Measurements from ENCODE around the gene TAS2R43. TPM values are rescaled to one million over a fixed set of nuclear protein-coding genes. Genes with fewer than 3 reads are reported as not detected.
A peak's percentile ranks its signal among the peaks of the same experiment; 100 is the strongest.

TAS2R43 gene
- total RNA-seq, 1 donor from 2014 or later = 0.52 TPM

- peaks cover 40% of the 10 kb centered on the region for H4K20me1 ChIP-seq (ENCODE audit: insufficient read depth, low read length)
- no peak overlapping the region for H3K27ac ChIP-seq (ENCODE audit: low read depth, low read length)
- H3K4me3 ChIP-seq (ENCODE audit: insufficient read depth, low read depth, low read length) = no peak overlapping the region
- Mint-ChIP-seq H3K9me3 (ENCODE audit: unreplicated experiment) (no peaks in the 10 kb centered on the region), H3K4me1 (ENCODE audit: low read depth, unreplicated experiment) (peaks cover 2% of the 10 kb centered on the region), H3K27me3 (ENCODE audit: low read depth, unreplicated experiment) (no peaks in the 10 kb centered on the region), H3K27ac (ENCODE audit: unreplicated experiment) (no peak overlapping the region), H3K4me3 (ENCODE audit: unreplicated experiment) (no peak overlapping the region), H3K36me3 (ENCODE audit: low read depth, unreplicated experiment) (peaks cover 9% of the 10 kb centered on the region)
- TF ChIP-seq CTCF (IDR thresholded peaks at IDR 0.05; ENCODE audit: insufficient read depth, low read depth, low read length) = no peak
- TF ChIP-seq EZH2 (IDR thresholded peaks at IDR 0.05; ENCODE audit: insufficient read depth, low read length) = no peak
- no peaks in the 10 kb centered on the region for H3K36me3 ChIP-seq (ENCODE audit: insufficient read depth, low read length)
- H2AFZ ChIP-seq (ENCODE audit: low read depth, low read length) = no peak overlapping the region
- no peak overlapping the region for H3K4me2 ChIP-seq (ENCODE audit: low read length)
- H3K79me2 ChIP-seq (ENCODE audit: insufficient read depth, low read length) = peaks cover 93% of the 10 kb centered on the region
- no peak overlapping the region for H3K9ac ChIP-seq (ENCODE audit: low read length)
- no peaks in the 10 kb centered on the region for H3K27me3 ChIP-seq (ENCODE audit: insufficient read depth, low read length)
- FAIRE-seq (no peak), DNase-seq (ENCODE audit: low read depth) (no peak)
- H3K9me3 ChIP-seq (ENCODE audit: insufficient read depth, low read depth, low read length) = no peaks in the 10 kb centered on the region
- no peaks in the 10 kb centered on the region for H3K4me1 ChIP-seq (ENCODE audit: insufficient read depth, low read length)
Measured at GRCh38 chr12:11133816-11134215, 41.7 kb upstream of the TAS2R43 start.

GRCh38 chr12:11133162-11133561 lies 41.0 kb upstream of the TAS2R43 start:
- Histone ChIP-seq H3K79me2 (ENCODE audit: insufficient read depth, low read length) (peaks cover 92% of the 10 kb centered on the region), H2AFZ (ENCODE audit: low read depth, low read length) (no peak overlapping the region), H3K4me3 (ENCODE audit: insufficient read depth, low read depth, low read length) (no peak overlapping the region), H3K9me3 (ENCODE audit: insufficient read depth, low read depth, low read length) (no peaks in the 10 kb centered on the region), H3K27me3 (ENCODE audit: insufficient read depth, low read length) (no peaks in the 10 kb centered on the region), H4K20me1 (ENCODE audit: insufficient read depth, low read length) (peaks cover 40% of the 10 kb centered on the region), H3K4me2 (ENCODE audit: low read length) (no peak overlapping the region), H3K4me1 (ENCODE audit: insufficient read depth, low read length) (no peaks in the 10 kb centered on the region), H3K27ac (ENCODE audit: low read depth, low read length) (no peak overlapping the region), H3K36me3 (ENCODE audit: insufficient read depth, low read length) (no peaks in the 10 kb centered on the region), H3K9ac (ENCODE audit: low read length) (no peak overlapping the region)
- FAIRE-seq (no peak), DNase-seq (ENCODE audit: low read depth) (no peak)
- no peak overlapping the region for H3K27ac Mint-ChIP-seq (ENCODE audit: unreplicated experiment)
- TF ChIP-seq EZH2 (IDR thresholded peaks at IDR 0.05; ENCODE audit: insufficient read depth, low read length) (no peak), CTCF (IDR thresholded peaks at IDR 0.05; ENCODE audit: insufficient read depth, low read depth, low read length) (no peak)
- peaks cover 10% of the 10 kb centered on the region for H3K36me3 Mint-ChIP-seq (ENCODE audit: low read depth, unreplicated experiment)
- H3K27me3 Mint-ChIP-seq (ENCODE audit: low read depth, unreplicated experiment) = no peaks in the 10 kb centered on the region
- H3K4me1 Mint-ChIP-seq (ENCODE audit: low read depth, unreplicated experiment) = peaks cover 2% of the 10 kb centered on the region
- H3K9me3 Mint-ChIP-seq (ENCODE audit: unreplicated experiment) = no peaks in the 10 kb centered on the region
- H3K4me3 Mint-ChIP-seq (ENCODE audit: unreplicated experiment) = no peak overlapping the region

GRCh38 chr12:11130999-11131398 lies 38.9 kb upstream of the TAS2R43 start:
- H3K36me3 ChIP-seq (ENCODE audit: insufficient read depth, low read length) = no peaks in the 10 kb centered on the region
- no peak overlapping the region for H2AFZ ChIP-seq (ENCODE audit: low read depth, low read length)
- no peak overlapping the region for H3K4me2 ChIP-seq (ENCODE audit: low read length)
- peaks cover 40% of the 10 kb centered on the region for H4K20me1 ChIP-seq (ENCODE audit: insufficient read depth, low read length)
- H3K4me3 ChIP-seq (ENCODE audit: insufficient read depth, low read depth, low read length) = no peak overlapping the region
- no peak overlapping the region for H3K9ac ChIP-seq (ENCODE audit: low read length)
- H3K79me2 ChIP-seq (ENCODE audit: insufficient read depth, low read length) = peaks cover 88% of the 10 kb centered on the region
- DNase-seq (ENCODE audit: low read depth) (peak; percentile 3), FAIRE-seq (no peak)
- no peaks in the 10 kb centered on the region for H3K4me1 ChIP-seq (ENCODE audit: insufficient read depth, low read length)
- TF ChIP-seq CTCF (IDR thresholded peaks at IDR 0.05; ENCODE audit: insufficient read depth, low read depth, low read length) = no peak
- no peak for TF ChIP-seq EZH2 (IDR thresholded peaks at IDR 0.05; ENCODE audit: insufficient read depth, low read length)
- peaks cover 2% of the 10 kb centered on the region for H3K4me1 Mint-ChIP-seq (ENCODE audit: low read depth, unreplicated experiment)
- H3K27me3 Mint-ChIP-seq (ENCODE audit: low read depth, unreplicated experiment) = no peaks in the 10 kb centered on the region
- H3K9me3 ChIP-seq (ENCODE audit: insufficient read depth, low read depth, low read length) = no peaks in the 10 kb centered on the region
- H3K4me3 Mint-ChIP-seq (ENCODE audit: unreplicated experiment) = no peak overlapping the region
- H3K27ac ChIP-seq (ENCODE audit: low read depth, low read length) = no peak overlapping the region
- no peak overlapping the region for H3K27ac Mint-ChIP-seq (ENCODE audit: unreplicated experiment)
- no peaks in the 10 kb centered on the region for H3K27me3 ChIP-seq (ENCODE audit: insufficient read depth, low read length)
- peaks cover 10% of the 10 kb centered on the region for H3K36me3 Mint-ChIP-seq (ENCODE audit: low read depth, unreplicated experiment)
- H3K9me3 Mint-ChIP-seq (ENCODE audit: unreplicated experiment) = no peaks in the 10 kb centered on the region

All from astrocyte (in vitro differentiated cells and primary cell).